NCI-H1930 (cell line): ENCODE measurements around the gene RNF4.
"Not testable (repeated sequence)": the region's sequence is repeated elsewhere in the genome, so short reads cannot be mapped to it uniquely, and the experiment has no call there.

Experiments used
- DNase-seq, 2 experiments: peaks; one replicate each; lab custom pipeline; 2025; lab: John Stamatoyannopoulos, UW

The RNF4 gene

DNA sequence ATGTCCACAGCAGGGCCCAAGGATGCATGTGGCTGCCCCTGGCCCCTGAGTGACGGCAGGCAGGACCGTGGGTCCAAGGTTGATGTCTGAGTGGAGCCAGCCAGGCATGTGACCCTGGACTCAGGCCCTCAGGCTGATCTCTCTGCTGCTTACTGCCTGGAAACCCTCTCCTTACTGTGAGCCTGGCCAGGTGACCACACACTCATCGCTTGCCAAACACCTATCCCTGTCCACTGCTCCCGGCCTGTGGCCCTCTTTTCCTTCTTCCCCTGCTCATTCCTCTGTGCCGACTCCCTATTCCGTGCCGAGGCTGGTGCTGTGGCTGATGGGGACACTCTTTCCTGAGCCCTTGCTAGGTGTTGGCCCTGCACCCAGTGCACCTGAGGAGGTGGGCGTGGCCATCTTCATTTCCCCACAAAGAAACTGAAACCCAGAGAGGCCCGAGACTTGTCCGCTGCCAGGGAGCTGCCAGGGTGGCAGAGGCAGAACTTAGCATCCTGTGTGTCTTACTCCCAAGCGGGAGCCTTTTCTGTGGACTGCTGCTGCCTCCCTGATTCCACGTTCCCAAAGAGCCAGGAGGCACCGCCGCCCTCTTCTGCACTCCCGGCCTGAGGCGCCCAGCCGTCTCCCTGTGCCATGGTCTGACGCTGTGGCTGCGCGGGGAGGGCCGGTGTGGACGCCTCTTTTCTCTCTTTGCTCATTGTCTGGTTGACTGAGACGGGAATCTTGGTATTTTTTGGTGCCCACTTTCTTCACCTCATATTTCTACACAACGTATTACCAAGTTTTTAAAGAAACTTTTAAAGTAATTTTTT is 11.2 kb upstream of the RNF4 start:
- DNase-seq, result no peak

GRCh38 chr4:2458546-2459491 is 10.1 kb upstream of the RNF4 start:
- no peak for DNase-seq

DNA sequence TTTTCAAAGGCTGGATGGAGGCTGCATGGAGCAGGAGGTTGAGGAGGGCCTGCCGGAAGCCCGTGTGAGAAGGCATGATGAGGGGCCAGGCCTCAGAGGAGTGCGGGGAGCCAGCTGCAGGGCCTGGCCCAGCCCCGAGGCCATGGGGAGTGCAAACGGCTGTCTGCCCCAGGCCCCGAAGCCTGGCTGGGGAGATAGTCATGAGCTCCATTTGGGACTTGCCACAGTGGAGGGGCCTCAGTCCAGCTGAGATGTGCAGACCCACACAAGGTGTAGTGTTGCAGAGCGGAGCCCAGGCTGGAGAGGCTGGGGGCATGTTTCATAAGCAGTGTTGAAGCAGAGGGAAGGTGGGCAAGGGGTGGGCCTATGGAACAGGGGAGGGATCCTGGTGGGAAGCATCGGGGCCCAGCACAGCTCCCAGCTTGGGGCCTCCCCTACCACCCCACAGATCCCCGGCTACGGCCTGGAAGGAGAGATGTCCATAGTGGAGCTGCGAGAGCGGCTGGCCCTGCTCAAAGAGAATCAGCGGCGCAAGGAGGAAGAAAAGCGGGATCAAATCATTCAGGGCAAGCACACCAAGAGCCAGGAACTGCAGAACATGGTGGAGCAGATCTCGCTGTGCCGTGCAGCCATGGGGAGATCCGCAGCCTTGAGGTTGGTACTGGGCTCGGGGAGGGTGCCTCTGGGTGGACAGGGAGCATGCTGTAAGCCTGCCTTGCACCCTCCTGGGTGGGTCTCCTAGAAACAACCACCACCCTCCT is 9.1 kb upstream of the RNF4 start:
- DNase-seq, result no peak

GRCh38 chr4:2461246-2461960 is 7.5 kb upstream of the RNF4 start:
- DNase-seq, result no peak

DNA sequence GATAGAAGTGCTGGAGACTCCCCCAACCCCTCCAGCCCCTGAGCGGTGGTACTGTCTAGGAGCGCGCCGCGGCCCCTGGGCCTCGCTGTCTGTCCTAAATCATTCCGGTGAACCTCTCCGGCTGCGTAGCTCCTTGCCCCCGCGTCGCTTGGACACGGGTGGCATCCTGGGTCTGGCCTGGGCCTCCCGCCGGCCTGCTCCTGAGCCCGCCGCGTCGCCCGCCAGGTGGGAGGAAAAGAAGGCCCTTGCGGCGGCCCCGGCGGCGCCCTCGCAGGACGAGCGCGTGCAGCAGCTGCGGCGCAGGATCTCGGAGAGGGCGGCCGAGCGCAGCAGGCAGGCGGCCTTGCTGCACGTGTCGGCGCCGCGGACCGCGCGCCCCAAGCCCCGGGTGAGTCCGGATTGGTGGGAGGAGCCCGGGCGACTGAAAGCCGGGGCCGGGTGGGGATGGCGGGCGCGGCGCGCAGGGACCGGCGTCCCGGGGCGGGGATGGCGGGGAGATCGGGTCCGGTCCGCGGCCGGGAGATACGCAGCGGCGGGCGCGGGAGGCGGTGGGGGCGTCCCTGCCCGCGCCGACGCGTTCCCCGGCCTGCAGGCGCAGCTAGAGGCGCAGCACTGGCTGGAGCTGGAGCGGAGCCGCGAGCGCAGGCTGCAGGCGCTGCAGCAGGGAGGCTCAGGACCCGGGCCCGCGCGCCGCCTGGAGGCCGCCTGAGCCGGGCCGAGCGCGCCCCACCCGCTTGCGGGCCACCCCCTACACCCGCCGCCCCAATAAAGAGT is 6.5 kb upstream of the RNF4 start:
- peak; percentile 30 to 70 for DNase-seq

DNA sequence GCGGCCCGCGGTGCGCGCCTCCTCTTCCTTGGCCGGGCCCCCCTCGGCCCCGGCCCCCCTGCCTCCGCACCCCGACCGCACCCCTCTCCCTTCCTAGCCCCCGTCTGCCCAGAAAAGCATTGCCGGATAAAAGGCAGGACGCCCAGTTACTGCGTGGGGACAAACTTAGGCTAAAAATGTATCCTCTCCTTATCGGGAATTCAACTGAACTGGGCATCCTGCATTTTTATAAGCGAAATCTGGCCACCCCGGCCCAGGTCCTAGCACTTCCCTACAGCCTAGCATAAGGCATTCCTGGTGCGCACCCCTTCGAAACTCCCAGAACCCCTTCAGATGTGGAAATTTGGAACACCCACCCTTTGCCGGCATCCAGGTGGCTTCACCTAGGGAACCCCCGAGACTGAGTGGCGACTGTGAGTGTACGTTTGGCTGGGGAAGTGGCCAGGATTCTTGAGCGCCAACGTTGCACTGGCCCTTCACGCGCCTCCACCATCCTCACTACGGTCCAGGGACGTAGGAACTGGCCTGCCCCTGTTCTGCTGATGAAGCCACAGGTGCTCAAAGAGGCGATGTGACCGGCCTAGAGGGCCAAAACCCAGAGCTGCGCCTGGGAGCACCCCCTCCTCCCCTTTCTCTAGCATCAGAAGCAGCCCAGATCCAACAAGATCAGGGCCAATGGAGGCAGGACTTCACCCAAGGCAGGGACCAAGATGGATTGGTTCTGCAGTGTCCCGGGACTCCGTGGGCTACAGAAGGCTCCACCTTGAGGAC is 5.7 kb upstream of the RNF4 start:
- DNase-seq, result no peak

- no peak for DNase-seq
Observed at GRCh38 chr4:2465032-2465431, 3.9 kb upstream of the RNF4 start.

DNA sequence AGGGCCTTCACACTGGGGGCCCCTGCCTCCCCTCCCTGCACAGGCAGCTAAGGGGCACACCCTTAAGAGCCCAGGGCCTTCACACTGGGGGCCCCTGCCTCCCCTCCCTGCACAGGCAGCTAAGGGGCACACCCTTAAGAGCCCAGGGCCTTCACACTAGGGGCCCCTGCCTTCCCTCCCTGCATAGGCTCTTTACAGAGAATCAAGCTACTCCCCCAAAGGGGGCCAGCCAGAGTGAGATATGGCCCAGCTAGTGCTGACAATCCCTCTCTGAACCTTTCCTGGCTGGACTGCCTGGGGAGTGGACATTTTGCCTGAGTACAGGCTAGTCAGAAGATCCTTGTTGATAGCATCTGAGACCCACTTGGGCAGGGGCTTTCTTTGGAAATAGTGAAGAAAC is 3.4 kb upstream of the RNF4 start:
- DNase-seq, result not testable (repeated sequence)

- DNase-seq, result no peak
Observed at GRCh38 chr4:2469192-2469984, 482 bp downstream of the RNF4 start.

- DNase-seq, result no peak
Observed at GRCh38 chr4:2470791-2471190, 1.9 kb downstream of the RNF4 start.

GRCh38 chr4:2472187-2472586 is 3.3 kb downstream of the RNF4 start:
- DNase-seq, result no peak

DNA sequence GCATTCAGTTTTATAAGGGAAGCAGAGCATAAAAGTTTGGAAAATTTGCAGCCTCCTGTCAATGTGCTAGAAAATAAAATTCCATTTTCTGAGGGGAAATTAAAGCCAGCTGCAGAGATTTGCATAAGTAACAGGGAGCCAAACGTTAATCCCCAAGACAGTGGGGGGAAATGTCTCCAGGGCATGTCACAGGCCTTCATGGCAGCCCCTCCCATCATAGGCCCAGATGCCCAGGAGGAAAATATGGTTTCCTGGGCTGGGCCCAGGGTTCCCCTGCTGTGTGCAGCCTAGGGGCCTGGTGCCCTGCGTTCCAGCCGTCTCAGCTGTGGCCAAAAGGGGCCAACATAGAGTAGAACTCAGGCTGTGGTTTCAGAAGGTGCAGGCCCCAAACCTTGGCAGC is 9.3 kb downstream of the RNF4 start:
- DNase-seq, result no peak

DNA sequence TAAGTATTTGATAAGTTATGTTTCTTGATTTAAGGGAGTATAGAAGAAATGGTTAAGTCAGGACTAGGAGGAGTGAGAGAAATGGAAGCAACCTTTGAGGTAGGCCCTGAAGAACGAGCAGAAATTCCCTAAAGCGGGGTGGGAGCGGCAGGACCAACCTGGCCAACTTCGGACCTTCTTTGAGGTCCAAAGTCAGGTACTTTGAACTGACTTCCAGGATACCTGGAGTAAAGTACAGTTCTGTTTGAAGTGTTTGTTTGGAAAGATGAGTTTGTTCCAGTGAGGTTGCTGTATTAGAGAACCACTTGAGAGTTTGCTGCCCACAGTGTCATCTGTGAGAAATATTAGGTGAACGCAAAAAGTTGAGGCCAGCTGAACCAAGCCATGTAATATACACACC is 11.7 kb downstream of the RNF4 start:
- no peak for DNase-seq

GRCh38 chr4:2482192-2482591 is 13.3 kb downstream of the RNF4 start:
- DNase-seq, result no peak

DNA sequence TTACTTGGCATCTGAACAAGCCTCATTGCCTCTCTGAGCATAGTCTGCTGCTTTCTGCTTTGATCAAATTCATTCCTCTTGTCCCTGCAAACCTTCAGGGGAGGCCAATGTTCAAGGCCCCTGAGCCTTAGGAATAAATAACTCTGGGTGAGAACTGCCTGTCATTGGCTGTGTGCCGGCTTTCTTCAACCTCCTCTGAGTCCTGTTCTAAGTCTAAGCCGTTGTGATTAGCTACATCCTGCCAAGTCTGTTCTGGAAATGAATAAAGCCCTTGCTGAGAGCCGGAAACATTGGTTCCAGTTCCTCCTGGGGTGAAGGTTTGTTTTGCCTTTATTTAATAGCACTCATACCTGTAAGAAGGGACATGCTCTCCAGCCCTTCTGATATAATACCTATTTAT is 13.8 kb downstream of the RNF4 start:
- DNase-seq, result no peak

DNA sequence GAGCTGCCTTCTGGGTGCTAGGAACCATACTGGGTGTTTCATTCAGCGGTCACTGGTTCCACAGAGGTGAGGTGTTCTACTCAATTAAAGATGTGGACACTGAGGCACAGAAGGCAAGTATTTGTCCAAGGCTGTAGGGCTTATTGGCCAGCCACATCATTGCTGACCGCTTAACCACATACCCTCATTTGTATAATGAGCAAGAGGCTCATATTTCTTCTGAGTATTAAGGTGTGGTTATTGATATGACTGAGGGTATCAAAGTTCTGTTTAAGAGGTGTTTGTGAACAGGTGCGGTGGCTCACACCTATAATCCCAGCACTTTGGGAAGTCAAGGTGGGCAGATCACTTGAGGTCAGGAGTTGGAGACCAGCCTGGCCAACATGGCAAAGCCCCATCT is 14.3 kb downstream of the RNF4 start:
- no peak for DNase-seq

DNA sequence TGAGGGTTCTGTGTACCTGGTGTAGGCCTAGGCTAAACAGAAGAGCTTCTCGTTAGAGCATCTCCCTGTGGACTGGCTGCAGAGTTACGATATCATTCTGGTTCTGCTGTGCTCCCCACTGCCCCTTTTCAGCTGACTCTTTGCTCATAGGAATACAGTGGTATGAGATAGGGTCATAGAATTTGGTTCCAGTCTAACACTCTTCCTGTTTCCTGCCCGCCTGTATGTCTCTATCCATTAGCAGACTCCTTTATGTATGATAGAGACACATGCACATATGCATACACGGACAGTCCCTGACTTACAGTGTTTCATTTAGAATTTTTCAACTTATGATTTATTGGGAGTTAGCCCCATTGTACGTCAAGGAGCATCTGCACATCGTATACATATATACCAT is 15.3 kb downstream of the RNF4 start:
- DNase-seq, result no peak

GRCh38 chr4:2484993-2485392 is 16.1 kb downstream of the RNF4 start:
- no peak for DNase-seq

DNA sequence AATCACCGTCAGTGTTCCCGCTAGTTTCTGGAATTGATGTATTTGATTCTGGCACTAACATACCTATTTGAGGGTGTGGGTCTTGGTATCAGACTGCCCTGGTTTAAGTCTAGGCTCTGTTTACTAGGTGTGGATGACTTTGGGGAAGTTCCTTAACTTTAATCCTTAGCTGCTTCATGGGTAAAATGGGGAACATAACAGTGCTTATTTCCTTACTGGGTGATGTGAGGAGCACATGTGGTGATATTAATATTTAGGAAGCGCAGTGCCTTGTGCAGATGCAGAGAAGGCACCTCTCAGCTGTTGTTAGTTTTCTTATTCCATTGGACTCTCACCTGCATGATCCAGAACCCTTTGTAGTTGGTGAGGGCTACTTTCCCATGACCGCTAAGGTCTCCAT is 17.1 kb downstream of the RNF4 start:
- DNase-seq, result no peak
